OCI-LY7 (cell line): ENCODE measurements around the gene LARGE1.

ENCODE experiments used
- EZH2phosphoT487 ChIP-seq: fragments of 200-600 bp; sonication (generic); IDR thresholded peaks from 2 replicates; pipeline ENCODE4 v1.6.1; 2018; ENCODE audit warnings: low read depth, borderline replicate concordance, mild to moderate bottlenecking, mixed run types, antibody characterized with exemption, low read length, moderate library complexity, mixed read lengths
- TF ChIP-seq, protein P1 (sequence below): fragments of 200-600 bp; sonication (generic); conservative IDR thresholded peaks from 2 replicates; pipeline ENCODE4 v1.5.1; 2014; ENCODE audit warnings: mild to moderate bottlenecking, antibody characterized with exemption, low read length, moderate library complexity, mixed read lengths

DNA sequence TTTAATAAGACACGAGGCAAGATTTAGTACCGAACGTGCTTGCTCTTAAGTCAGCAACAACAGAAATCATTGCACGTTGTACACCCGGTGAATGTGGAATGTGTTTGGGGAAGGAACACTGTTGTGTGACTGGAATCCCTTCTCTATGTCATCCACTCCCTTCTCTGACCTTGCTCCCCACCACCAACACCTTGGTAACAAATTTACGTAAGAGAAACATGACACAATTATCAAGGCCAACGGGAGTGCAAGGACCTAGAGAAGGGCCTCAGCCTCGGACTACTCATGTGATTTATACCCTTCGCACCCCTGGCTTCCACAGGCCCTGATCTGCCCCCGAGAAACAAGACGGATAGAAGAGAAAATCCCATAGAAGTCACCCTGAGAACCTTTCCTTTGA, 236.2 kb downstream of the LARGE1 start:
- TF ChIP-seq, protein P1, sequence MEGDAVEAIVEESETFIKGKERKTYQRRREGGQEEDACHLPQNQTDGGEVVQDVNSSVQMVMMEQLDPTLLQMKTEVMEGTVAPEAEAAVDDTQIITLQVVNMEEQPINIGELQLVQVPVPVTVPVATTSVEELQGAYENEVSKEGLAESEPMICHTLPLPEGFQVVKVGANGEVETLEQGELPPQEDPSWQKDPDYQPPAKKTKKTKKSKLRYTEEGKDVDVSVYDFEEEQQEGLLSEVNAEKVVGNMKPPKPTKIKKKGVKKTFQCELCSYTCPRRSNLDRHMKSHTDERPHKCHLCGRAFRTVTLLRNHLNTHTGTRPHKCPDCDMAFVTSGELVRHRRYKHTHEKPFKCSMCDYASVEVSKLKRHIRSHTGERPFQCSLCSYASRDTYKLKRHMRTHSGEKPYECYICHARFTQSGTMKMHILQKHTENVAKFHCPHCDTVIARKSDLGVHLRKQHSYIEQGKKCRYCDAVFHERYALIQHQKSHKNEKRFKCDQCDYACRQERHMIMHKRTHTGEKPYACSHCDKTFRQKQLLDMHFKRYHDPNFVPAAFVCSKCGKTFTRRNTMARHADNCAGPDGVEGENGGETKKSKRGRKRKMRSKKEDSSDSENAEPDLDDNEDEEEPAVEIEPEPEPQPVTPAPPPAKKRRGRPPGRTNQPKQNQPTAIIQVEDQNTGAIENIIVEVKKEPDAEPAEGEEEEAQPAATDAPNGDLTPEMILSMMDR, result no peak
- no peak for TF ChIP-seq EZH2phosphoT487
